HG03354 (cell line): ENCODE data around the gene SS18L1.

ENCODE experiments used
- ATAC-seq: cut with Tn5 transposase; IDR thresholded peaks from one replicate; pipeline ENCODE4 v1.9.1; 2021; ENCODE audit warnings: mild to moderate bottlenecking; ENCODE audit not compliant: unreplicated experiment, poor library complexity, severe bottlenecking

The SS18L1 gene

GRCh38 chr20:62183426-62184142 is 40.0 kb downstream of the SS18L1 start:
- ATAC-seq = no peak

- no peak for ATAC-seq
These were observed 42.5 kb downstream of the SS18L1 start for GRCh38 chr20:62186096-62186426.

GRCh38 chr20:62186887-62187866 is 43.6 kb downstream of the SS18L1 start:
- no peak for ATAC-seq

GRCh38 chr20:62190639-62191411 is 47.3 kb downstream of the SS18L1 start:
- no peak for ATAC-seq

GRCh38 chr20:62191781-62192559 is 48.4 kb downstream of the SS18L1 start:
- no peak for ATAC-seq

GRCh38 chr20:62192635-62193034 is 49.1 kb downstream of the SS18L1 start:
- ATAC-seq = no peak

- ATAC-seq = no peak
These were observed 49.8 kb downstream of the SS18L1 start for GRCh38 chr20:62193079-62194025.

- no peak for ATAC-seq
These were observed 51.5 kb downstream of the SS18L1 start for GRCh38 chr20:62195075-62195405.

- ATAC-seq = no peak
These were observed 52.2 kb downstream of the SS18L1 start for GRCh38 chr20:62195736-62196135.

- ATAC-seq = no peak
These were observed 52.7 kb downstream of the SS18L1 start for GRCh38 chr20:62196286-62196685.

- ATAC-seq = no peak
These were observed 53.7 kb downstream of the SS18L1 start for GRCh38 chr20:62197311-62197710.

- ATAC-seq = no peak
These were observed 54.2 kb downstream of the SS18L1 start for GRCh38 chr20:62197801-62198200.

- ATAC-seq = no peak
These were observed 54.9 kb downstream of the SS18L1 start for GRCh38 chr20:62198496-62198895.

- no peak for ATAC-seq
These were observed 55.4 kb downstream of the SS18L1 start for GRCh38 chr20:62198931-62199330.

GRCh38 chr20:62200491-62201172 is 57.1 kb downstream of the SS18L1 start:
- no peak for ATAC-seq

GRCh38 chr20:62201173-62202082 is 57.9 kb downstream of the SS18L1 start:
- peak; percentile 71 for ATAC-seq

GRCh38 chr20:62202083-62202395 is 58.5 kb downstream of the SS18L1 start:
- peak; percentile 28 for ATAC-seq
